H4 (cell line): Measurements from ENCODE around the gene SMAD7. TPM values are rescaled to one million over a fixed set of nuclear protein-coding genes. Genes with fewer than 3 reads are reported as not detected.

Experiments
- DNase-seq: peaks from one replicate; pipeline ENCODE4 v3.0.0-alpha.2; 2015; ENCODE audit warnings: low spot score
- total RNA-seq: library from RNA; depleted of rRNA; stranded (reverse); fragments of >200 nt; shearing (Covaris generic); gene quantifications from 2 replicates; pipeline ENCODE4 v1.2.3, GENCODE V29; 2014

The SMAD7 gene
- total RNA-seq, 1 experiment from 2014 or later: 10.1 TPM

DNA sequence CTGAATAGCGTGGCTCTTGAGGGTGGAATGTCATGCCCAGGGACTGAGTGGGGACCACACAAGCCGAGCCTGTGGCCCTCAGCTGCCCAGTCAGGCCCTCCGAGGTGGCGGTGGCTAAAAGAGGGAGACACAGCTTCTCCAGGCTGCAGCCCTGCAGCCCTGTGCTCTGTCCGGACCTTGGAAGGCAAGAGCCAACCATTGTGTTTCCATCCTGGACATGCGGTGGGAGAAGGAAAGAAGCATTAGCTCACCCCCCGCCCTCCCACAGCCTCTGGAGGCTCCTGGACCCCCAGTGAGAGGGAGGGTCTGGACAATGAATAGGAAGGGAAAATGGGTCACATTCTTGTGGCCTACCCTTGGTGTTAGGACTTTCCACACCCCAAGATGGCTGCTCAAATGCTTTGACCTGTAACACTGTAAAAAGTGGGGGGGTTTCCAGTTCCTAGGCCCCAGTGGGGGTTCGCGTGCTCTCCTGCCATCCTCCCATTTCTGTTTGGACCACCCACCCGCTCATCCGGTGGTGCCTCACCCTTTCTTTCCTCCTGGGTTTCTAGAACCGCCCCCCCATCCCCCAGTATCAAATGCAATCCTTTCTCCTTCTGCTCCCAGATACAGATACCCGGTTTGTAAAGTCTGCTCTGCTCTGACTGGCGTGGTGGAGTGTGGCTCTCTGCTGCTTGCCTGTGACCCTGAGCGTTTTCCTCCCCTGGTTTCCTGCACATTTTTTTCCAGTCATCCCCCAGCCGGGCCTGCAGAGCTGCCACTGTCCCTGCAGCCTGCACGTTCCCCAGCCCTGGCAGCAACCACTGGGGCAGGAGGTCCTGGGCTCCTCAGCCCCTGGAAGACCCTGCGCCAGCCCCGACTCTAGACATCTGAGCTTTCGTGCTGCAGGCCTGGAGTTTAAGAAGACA is 36.3 kb upstream of the SMAD7 start:
- DNase-seq: no peak

DNA sequence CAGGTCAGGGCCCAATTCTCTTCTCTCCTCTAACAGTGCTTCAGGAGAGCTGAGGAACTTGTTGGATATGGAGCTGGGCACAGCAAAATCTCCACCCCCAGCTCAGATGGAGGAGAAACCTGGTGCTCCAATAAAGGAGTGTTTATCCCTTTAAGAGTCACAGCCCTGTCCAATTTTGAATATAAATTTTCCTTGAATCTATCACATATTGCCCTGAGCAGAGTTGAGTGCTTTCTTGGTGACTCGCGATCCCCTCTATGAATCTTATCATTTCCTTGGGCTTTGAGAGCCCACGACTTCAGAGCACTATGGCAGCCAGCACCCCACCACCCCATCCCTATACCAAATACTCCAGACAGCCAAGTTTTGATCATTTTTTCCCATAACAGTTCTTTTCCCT is 34.4 kb upstream of the SMAD7 start:
- DNase-seq: no peak

DNA sequence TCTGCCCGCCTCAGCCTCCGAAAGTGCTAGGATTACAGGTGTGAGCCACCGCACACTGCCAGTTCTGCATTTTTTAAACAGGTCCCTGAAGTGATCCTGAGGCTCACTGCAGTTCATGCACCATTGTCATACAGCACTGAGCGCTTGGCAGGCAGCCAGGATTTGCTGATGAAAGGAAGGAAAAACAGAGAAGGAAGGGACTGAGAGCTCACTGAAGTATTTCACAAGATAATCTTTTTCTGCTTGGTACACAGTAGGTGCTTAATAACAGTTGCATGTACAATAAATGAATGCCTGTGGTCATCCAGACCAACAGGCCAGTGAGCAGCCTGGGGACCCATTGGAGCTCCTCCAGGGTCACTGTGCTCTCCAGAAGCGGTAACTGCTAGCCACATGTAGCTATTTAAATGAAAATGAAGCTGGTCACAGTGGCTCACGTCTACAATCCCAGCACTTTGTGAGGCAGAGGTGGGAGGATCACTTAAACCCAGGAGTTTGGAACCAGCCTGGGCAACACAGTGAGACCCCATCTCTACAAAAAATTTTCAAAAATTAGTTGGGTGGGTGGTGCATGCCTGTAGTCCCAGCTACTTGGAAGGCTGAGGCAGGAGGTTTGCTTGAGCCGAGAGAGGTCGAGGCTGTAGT is 33.1 kb upstream of the SMAD7 start:
- no peak for DNase-seq

DNA sequence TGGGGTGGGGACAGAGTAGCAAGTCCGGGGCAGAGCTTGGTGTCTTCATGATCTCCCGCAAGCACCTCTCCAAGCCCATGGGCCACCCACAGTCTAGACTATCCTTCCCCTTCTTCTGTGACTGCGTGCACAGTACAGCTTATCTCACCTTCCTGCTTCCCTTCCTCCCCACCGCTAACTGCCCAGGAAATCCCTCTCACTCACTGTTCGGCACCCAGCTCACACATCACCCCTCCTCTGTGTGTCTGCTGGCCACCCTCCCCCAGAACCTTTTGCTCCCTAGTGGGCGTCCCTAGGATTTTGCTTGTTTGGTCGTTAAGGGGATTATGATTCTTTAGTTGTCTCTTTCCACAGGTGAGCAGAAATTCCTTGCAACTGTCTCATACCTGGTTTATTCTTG is 31.5 kb upstream of the SMAD7 start:
- no peak for DNase-seq

DNA sequence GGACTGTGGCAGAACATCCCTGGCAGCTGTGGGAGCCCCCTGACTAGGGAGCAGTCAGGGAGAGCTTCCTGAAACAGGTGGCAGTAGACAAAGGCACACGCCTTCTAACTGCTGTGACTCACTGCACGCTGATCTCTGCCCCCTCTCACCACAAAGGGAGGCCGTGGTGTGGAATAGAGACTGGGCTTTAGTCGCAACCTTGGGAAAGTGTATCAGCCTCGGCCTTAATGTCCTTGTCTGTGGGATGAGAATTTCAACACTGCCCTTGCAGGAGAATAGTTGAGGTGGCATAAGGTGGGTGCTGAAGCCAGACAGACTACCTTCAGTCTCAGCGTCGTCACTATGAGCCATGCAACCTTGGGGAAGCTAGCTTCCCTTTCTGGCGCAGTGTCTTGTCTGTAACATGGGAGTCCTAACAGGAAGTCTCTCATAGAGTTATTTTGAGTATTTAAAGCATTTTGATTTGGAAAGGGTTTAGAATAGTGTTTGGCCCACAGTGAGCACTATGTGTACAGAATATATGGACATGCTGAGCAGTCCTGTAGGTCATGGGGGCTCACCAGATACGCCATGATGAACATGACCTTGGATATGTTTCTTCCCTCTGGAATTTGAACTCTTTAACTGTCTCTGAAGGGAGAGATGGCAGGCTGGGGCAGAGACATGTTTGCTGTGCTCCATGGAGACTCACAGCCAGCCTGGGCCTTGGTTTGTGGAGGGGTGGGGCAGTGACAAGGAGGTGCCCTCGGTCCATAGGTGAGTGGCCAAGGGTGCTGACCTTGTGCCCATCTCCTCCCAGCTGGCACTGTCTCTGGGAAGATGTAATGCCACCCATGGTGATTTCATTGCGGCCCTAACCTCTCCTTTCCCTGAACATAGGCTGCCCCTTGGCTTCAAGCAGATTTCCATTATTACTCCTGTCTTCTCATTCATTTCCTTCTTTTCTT is 29.5 kb upstream of the SMAD7 start:
- DNase-seq: no peak

DNA sequence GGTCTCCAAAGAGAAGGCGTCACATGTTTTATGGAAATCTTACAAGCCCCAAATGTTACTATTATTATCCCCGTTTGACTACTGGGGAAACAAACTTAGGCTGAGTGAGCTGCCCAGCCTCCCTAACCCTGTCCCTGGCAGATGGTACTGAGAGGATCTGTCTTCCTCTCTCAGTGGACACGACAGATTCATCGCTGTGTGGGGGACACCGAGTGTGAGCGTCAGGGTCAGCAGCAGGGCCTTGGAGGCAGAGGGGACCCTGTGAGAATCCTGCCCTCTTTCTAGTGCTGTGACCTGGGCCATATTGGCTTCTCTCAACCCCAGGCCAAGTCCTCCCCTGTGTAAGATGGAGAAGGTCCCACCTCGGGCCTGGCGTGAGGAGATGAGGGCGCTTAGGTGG is 27.1 kb upstream of the SMAD7 start:
- no peak for DNase-seq

DNA sequence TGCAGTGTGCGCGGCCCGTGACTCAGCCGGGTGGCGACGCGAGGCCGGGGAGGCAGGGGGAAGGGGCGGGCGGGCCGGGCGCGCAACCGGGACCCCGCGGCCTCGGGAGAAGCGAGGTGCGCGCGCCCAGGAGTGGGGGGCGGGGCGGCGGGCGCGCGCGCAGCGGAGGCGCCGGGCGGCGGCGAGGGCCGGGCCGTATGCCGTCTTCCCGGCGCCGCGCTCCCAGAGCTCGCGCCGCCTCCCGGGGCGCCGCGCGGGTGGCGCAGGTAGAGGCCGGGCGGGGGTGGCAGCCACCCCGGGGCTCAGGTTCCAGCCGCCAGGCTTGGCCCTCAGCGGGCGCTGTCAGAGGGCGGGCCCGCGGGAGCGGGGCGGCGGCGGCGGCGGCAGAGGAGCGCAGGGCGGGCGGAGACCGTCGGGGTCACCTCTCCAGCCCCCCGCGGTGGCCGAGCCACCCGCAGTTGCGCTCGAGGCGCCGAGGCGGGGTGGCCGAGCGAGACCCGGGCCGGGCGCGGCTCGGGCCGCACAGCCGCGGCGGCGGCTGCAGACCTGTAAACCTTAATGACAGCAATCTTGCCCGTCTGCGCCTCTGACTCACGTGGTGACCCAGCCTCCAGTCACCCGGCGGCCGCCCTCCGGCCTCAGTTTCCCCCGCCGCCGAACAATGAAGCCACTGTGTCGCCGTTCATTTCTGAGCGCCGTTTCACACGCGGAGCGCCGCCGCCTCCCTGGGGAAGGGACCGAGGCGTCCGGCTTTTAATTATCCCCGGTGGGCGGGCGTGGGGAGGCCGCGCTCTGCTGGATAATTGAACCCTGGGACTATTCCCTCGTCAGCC is 25.3 kb upstream of the SMAD7 start:
- DNase-seq: no peak

DNA sequence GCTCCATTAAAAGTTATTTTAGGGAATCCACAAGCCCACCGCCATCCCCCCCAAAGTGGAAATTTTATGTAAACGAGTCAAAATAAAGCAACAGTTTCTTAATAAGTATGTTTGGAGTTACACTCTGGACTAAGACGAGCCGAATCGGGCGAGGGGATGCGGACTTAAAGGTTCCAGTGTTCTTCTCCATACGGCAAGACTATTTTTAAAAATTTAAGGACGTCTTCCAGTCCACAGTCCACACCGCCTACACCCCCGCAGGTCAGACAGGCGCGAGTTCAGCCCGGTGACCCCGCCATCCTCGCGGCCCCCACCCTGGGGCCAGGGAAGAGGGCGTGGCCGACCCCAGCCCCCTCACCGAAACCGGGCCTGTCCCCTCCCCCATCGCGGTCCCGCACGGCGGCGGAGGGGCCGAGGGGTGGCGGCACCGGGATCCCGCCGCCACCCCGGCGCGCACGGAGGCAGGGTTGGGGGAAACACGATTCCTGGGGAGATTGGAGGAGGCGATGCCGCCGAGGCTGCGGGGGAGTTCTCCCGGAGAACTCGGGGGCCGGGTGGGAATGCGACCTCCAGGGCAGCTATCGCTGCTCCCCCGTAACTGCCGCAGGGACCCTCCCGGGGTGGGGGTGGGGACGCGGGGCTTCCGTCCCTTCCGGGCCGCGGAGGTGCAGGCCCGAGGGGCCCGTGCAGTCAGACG is 24.5 kb upstream of the SMAD7 start:
- no peak for DNase-seq

DNA sequence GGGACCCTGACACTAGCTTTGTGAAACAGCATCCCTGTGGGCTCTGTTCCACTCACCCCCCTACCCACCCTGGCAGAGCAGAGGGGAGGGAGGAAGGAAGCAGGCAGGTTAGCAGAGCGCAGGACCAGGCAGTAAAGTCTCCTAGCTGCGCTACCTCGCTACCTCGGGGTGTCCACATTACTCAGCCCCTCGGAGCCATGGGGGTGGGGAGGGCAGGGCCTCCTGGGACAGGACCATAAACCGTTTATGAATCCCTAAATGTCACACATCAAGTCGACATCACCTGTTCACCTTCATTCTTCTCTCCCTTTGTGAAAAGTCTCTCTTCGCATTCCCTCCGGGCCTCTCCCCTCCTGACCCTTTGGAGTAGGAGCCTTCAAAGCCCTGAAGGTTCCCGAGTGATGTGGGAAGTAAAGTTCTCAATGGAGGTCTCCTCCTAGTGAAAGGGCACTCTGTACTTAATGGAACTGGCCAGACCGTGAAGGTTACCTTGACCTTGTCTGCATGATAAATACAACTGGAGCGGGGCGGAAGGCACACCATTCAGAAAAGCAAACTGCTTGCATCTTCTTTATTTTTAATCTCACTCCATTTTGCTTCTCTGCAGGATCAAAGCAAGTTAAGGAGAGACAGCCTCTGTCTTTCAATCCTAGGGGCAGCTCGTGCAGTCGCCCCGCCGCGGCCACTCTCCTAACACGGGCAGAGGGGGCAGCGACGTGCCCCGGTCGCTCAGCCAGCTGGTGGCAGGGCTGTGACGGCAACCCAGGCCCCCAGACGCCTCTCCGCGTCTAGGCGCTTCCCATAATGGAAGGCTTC is 23.7 kb upstream of the SMAD7 start:
- no peak for DNase-seq

DNA sequence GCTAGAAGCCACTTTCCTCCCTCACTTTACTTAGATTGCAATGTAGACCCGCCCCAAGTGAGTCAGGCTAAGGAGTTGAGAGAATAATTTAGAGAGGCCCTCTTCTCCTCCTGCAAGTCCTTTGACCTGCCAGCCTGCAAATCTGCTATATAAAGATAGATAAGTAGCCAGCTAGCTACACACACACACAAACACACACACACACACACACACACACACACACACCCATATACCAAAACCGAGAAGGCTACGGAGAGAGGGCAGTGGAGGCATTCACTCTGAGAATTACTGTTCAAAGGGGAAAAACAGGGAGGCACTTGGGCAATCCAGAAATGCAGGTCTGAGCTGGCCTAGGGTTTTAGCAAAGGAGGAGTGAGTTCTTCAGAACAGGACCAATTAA is 23.0 kb upstream of the SMAD7 start:
- DNase-seq: no peak

DNA sequence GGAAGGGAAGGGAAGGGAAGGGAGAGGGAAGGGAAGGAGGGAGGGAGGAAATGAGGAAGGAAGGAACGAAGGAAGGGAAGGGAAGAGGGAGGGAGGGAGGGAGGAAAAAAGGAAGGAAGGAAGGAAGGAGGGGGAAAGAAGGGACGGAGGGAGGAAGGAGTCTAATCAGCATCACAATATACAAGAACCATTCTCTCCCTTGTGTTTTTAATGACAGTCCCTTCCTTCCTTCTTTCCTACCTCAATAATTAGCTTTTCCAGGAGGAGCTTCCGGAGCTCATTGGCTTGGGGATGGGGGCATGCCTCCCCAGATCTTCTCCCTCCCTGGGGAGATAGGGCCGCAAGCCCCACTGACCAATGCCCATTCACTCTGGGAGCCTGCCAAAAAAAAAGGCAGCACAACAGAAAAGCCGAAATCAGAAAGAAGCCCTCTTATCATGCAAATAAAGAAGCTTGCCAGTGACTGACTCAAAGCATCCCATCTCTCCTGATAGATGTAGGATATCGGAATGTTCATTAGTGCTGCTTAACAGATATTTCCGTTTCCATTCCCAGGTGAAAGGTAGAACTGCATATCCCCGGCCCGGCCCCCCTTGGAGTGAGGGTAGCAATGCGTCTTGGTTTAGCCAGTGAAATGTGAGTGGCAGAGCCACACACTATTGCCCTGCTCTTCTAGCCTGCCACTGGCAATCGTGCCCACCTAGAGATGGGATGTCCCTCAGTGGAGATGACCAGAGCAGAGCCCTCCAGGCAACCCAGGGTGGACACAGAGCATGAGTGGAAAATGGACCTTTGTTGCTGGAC is 17.8 kb upstream of the SMAD7 start:
- DNase-seq: no peak

DNA sequence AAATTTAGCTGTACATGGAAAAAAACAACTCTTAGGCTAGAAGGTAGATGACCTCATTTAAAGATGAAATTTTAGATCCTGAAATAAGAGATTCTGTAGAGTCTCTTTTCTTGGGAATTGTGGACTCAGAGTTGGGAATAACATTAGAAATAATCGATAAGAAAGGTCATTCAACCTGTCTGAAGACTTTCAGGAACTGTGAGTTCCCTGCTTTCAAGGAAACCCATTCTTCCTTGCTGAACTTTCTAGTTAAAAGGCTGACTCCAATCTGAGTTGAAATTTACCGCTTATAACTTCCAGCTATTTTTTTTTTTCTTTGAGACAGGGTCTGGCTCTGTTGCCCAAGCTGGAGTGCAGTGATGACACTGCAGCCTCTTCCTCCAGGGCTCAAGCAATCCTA is 16.8 kb upstream of the SMAD7 start:
- no peak for DNase-seq

DNA sequence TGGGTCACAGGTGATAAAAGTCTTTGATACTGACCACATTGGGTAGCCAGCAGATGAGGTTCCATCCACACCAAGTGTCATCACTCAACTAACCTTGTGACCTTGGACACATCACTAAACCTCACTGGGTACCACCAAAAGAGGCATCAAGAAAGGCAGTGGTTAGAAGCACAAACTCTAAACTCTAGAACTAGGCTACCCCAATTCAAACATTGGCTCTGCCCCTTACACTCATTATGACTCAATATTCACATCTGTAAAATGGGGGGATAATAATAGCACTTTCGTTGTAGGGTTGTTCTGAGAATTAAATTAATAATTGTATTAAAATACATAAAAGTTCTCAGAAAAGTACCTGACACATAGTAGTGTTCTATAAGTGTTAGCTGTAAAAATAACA is 15.8 kb upstream of the SMAD7 start:
- DNase-seq: no peak

DNA sequence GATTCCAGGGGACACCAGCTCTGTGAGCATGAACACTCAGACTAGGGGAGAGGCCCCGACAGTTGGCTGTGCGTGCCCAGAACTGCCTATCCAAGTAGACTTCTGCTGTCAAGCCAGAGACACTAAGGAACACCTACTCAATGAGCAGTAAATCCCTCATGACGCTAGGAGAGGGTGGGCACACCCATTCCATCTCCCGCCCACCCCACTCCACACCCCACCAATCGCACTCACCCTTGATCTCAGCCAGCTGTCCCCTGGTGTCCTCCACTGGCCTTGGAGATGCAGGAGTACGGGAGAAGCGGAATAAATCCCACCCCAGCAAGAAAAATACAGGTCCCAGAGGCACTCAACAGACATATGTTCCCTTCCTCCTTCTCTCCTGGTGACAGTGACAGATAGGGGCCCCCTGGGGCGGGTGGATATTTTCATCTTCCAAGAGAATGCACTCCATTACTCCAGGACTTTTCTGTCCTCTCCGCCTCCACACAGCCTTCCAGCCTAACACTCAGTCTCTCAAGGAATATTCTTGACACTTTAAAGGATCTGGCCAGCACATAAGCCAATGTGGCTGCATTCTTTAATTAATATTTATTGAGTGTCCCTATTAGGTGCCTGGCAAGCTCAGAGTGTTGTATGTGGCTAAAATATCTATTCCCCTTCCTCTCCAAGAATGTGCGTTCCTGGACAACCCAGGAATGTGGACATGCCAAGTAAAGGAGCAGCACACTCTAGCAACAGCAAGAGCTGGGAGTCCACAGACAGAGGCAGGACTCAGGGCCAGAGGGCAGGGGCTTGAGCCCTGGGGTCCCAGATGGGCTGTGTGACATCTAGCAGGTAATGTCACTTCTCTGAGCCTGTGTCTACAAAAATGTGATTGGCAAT is 13.1 kb upstream of the SMAD7 start:
- no peak for DNase-seq

DNA sequence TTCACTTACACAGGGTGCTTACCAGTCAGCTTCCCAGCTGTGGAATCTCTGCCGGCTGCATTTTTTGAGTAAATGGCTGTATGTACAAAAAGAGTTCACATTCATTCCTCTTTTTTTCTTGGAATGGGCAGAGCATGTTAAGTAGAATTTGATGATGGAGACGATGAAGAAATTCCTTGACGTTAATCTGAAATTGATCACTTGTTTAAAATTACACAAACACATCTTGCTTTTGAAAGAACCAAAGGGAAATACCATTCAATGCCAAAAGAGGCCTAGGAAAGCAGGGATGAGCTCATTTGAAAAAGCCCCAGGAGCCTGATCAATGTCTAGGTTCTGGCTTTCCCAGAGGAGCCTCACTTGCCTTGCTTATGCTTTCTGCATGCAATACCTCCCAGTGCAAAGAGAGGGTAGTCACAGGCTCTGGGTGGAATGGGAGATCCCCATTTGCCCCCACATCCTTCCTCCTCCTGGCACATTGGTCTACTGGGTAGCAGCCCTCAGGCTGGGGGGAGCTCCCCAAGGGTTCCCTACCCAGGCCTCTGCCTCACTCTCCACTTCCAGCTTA is 12.3 kb upstream of the SMAD7 start:
- no peak for DNase-seq

DNA sequence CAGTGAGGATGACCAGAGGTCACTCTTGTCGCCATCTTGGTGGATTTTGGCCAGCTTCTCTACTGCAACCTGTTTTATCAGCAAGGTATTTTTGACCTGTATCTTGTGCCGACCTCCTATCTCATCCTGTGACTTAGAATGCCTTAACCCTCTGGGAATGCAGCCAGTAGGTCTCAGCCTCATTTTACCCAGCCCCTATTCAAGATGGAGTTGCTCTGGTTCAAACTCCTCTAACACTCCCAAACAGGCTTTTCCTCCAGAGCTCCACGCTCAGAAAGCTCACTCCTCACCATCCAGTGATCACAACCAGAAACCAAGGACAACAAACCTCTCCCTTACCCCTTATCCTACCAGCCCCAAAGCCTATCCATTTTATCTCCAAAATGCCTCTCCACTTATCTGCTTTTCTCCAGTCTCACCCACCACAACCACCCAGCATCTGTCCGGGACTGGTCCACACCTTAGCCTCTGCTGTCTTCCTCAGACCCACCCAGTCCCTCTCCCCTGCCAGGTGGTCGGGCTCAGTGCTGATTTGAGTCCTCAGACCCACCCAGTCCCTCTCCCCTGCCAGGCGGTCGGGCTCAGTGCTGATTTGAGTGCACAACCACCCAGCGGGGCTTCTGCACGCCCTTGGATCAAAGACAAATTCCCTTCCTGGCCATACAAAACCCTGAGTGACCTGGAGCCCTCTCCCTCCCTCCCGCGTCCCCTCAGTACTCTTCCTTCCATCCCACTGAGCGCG is 11.7 kb upstream of the SMAD7 start:
- no peak for DNase-seq

DNA sequence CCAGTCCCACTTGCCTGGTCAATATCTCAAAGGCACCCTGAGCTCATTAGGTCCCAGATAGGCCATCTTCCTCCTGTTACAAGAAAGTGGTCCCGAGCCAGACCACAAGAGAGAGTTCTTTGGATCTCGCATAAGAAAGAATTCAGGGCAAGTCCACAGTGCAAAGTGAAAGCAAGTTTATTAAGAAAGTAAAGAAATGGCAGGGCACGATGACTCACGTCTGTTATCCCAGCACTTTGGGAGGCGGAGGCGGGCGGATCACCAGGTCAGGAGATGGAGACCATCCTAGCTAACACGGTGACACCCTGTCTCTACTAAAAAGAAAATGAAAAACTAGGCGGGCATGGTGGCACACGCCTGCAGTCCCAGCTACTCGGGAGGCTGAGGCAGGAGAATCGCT is 10.8 kb upstream of the SMAD7 start:
- DNase-seq: peak; percentile 61
